Caco-2 (cell line): ENCODE measurements around the gene CYCS. TPM values are rescaled to one million over a fixed set of nuclear protein-coding genes. Genes with fewer than 3 reads are reported as not detected.
A peak's percentile ranks its signal among the peaks of the same experiment; 100 is the strongest.

Source experiments
- BruUV-seq: library from RNA; stranded (reverse); fragments of 400-500 nt; replicated peaks from 2 replicates; lab custom pipeline; 2021; lab: Mats Ljungman, UMichigan
- CTCF ChIA-PET: fragments of 300-600 bp; sonication (Branson Sonifier 250); formaldehyde crosslinking; loops from one replicate; lab custom pipeline; 2022; ENCODE audit warnings: antibody characterized with exemption; lab: Charles Lee
- POLR2A ChIA-PET: fragments of 300-600 bp; sonication (Branson Sonifier 250); formaldehyde crosslinking; loops from one replicate; lab custom pipeline; 2022; ENCODE audit warnings: antibody characterized with exemption; lab: Charles Lee
- DNase-seq, 2 experiments: peaks; one replicate each; pipeline versions ENCODE4 v3.0.0 to v3.0.0-alpha.2; 2020 to 2022
- H3K27me3 ChIP-seq: replicated peaks from 2 replicates; pipeline ENCODE4 v1.6.0; 2011; ENCODE audit warnings: low read length; ENCODE audit not compliant: control insufficient read depth, insufficient read depth
- H3K36me3 ChIP-seq: 2 replicates; pipeline ENCODE4 v1.5.1; 2011; ENCODE audit warnings: low read length; ENCODE audit not compliant: control insufficient read depth, insufficient read depth
- H3K4me1 ChIP-seq: fragments of 250-450 bp; sonication (Bioruptor Pico); 2 replicates; pipeline ENCODE4 v1.5.1; 2020; ENCODE audit warnings: mild to moderate bottlenecking
- H3K4me3 ChIP-seq: 2 replicates; pipeline ENCODE4 v1.5.1; 2011; ENCODE audit warnings: low read depth, mild to moderate bottlenecking, control low read depth, low read length
- H3K9me3 ChIP-seq: fragments of 250-450 bp; sonication (Bioruptor Pico); 2 replicates; pipeline ENCODE4 v1.5.1; 2020; ENCODE audit warnings: mild to moderate bottlenecking, moderate library complexity
- H3K27ac Mint-ChIP-seq: one replicate; pipeline ENCODE4 v1.8.0; 2022; ENCODE audit warnings: mixed read lengths; ENCODE audit not compliant: unreplicated experiment
- H3K27me3 Mint-ChIP-seq: one replicate; pipeline ENCODE4 v1.8.0; 2022; ENCODE audit warnings: mixed read lengths; ENCODE audit not compliant: insufficient read depth, unreplicated experiment
- H3K36me3 Mint-ChIP-seq: one replicate; pipeline ENCODE4 v1.8.0; 2022; ENCODE audit warnings: mild to moderate bottlenecking, mixed read lengths; ENCODE audit not compliant: insufficient read depth, unreplicated experiment
- H3K4me1 Mint-ChIP-seq: one replicate; pipeline ENCODE4 v1.8.0; 2022; ENCODE audit warnings: low read depth, mixed read lengths; ENCODE audit not compliant: unreplicated experiment
- H3K4me3 Mint-ChIP-seq: one replicate; pipeline ENCODE4 v1.8.0; 2022; ENCODE audit warnings: mild to moderate bottlenecking, moderate library complexity, mixed read lengths; ENCODE audit not compliant: unreplicated experiment
- H3K9me3 Mint-ChIP-seq: one replicate; pipeline ENCODE4 v1.8.0; 2022; ENCODE audit warnings: mixed read lengths; ENCODE audit not compliant: unreplicated experiment
- CTCF ChIP-seq, 2 experiments: fragments of 200-600 bp in 1 of 2; IDR thresholded peaks; 1 replicate in 1 of 2; 2 replicates in 1 of 2; pipeline versions ENCODE4 v1.5.1 to v1.8.0; 2011 to 2022; ENCODE audit warnings: antibody characterized with exemption in 1 of 2, control low read depth in 1 of 2, inconsistent platforms in 1 of 2, low read depth in 1 of 2, low read length in 1 of 2, mild to moderate bottlenecking in 1 of 2, moderate library complexity in 1 of 2; ENCODE audit not compliant: insufficient read depth in 1 of 2, severe bottlenecking in 1 of 2, unreplicated experiment in 1 of 2
- intact Hi-C: fragments of 100-400 bp; cut with micrococcal nuclease; formaldehyde crosslinking; loops from one replicate; pipeline ENCODE4 v1.10.0; 2022; ENCODE audit not compliant: unreplicated experiment
- total RNA-seq: library from RNA; stranded (reverse); gene quantifications from 2 replicates; pipeline ENCODE4 v1.2.3, GENCODE V29; 2022

Gene CYCS
- total RNA-seq, 1 experiment from 2014 or later = 156 TPM

GRCh38 chr7:25093268-25093826, 31.7 kb downstream of the CYCS start:
- Histone ChIP-seq H3K4me1 (no peaks in the 10 kb centered on the region), H3K9me3 (no peaks in the 10 kb centered on the region; the same call in 1 of the 2 replicates), H3K27me3 (no peaks in the 10 kb centered on the region), H3K36me3 (no peaks in the 10 kb centered on the region), H3K4me3 (no peak overlapping the region)
- peak; percentile 84 to 89 for DNase-seq
- POLR2A ChIA-PET = interaction anchor here (1.2 kb wide), 1 partner anchor 32 kb away, joined by 6 read pairs; the partner anchor contains the start of gene CYCS
- Mint-ChIP-seq H3K27me3 (peaks cover 3% of the 10 kb centered on the region), H3K4me1 (peaks cover 25% of the 10 kb centered on the region), H3K4me3 (no peak overlapping the region), H3K9me3 (peaks cover 25% of the 10 kb centered on the region), H3K36me3 (no peaks in the 10 kb centered on the region), H3K27ac (no peak overlapping the region)
- CTCF ChIA-PET = interaction anchor here (0.6 to 3.6 kb wide), 17 partner anchors 14 to 352 kb away, joined by 3 to 78 read pairs (median 3); partner anchors contain the start of gene CYCS
- intact Hi-C loops = loop anchor here (1.0 to 10.0 kb wide), 3 partner anchors 71 to 273 kb away; no protein-coding TSS in a partner anchor
- TF ChIP-seq CTCF (IDR thresholded peaks at IDR 0.05; ENCODE audit: insufficient read depth in 1 of 2, low read depth in 1 of 2, low read length in 1 of 2, severe bottlenecking in 1 of 2, unreplicated experiment in 1 of 2) = peak; percentile 90 to 93
- no TSS peak for BruUV-seq

- H3K27me3 Mint-ChIP-seq = peaks cover under 1% of the 10 kb centered on the region
- H3K9me3 ChIP-seq = no peaks in the 10 kb centered on the region; the same call in 1 of the 2 replicates
- CTCF ChIA-PET = interaction anchor here (1.4 to 3.6 kb wide), 2 partner anchors 277 to 279 kb away, joined by 3 to 78 read pairs; no protein-coding TSS in a partner anchor
- H3K4me3 ChIP-seq = no peak overlapping the region
- no peak overlapping the region for H3K27ac Mint-ChIP-seq
- no peak for DNase-seq
- peaks cover 20% of the 10 kb centered on the region for H3K4me1 Mint-ChIP-seq
- H3K4me3 Mint-ChIP-seq = no peak overlapping the region
- H3K36me3 Mint-ChIP-seq = no peaks in the 10 kb centered on the region
- no peak for TF ChIP-seq CTCF (IDR thresholded peaks at IDR 0.05; ENCODE audit: insufficient read depth in 1 of 2, low read depth in 1 of 2, low read length in 1 of 2, severe bottlenecking in 1 of 2, unreplicated experiment in 1 of 2)
- no peaks in the 10 kb centered on the region for H3K36me3 ChIP-seq
- H3K27me3 ChIP-seq = no peaks in the 10 kb centered on the region
- peaks cover 18% of the 10 kb centered on the region for H3K9me3 Mint-ChIP-seq
- intact Hi-C loops = loop anchor here (5.0 to 10.0 kb wide), 2 partner anchors 73 to 209 kb away; no protein-coding TSS in a partner anchor
- BruUV-seq = no TSS peak
- H3K4me1 ChIP-seq = no peaks in the 10 kb centered on the region
- POLR2A ChIA-PET = no interaction called here
Measured at GRCh38 chr7:25091779-25092178, 33.3 kb downstream of the CYCS start.

- Histone ChIP-seq H3K36me3 (no peaks in the 10 kb centered on the region), H3K9me3 (no peaks in the 10 kb centered on the region; the same call in 1 of the 2 replicates), H3K27me3 (no peaks in the 10 kb centered on the region), H3K4me1 (no peaks in the 10 kb centered on the region), H3K4me3 (no peak overlapping the region)
- H3K4me1 Mint-ChIP-seq = peaks cover 19% of the 10 kb centered on the region
- intact Hi-C loops = loop anchor here (5.0 to 10.0 kb wide), 2 partner anchors 74 to 209 kb away; no protein-coding TSS in a partner anchor
- H3K4me3 Mint-ChIP-seq = no peak overlapping the region
- ChIA-PET POLR2A (no interaction called here), CTCF (interaction anchor here (1.1 to 3.6 kb wide), 2 partner anchors 278 kb away, joined by 3 to 78 read pairs; no protein-coding TSS in a partner anchor)
- no TSS peak for BruUV-seq
- H3K36me3 Mint-ChIP-seq = no peaks in the 10 kb centered on the region
- TF ChIP-seq CTCF (IDR thresholded peaks at IDR 0.05; ENCODE audit: insufficient read depth in 1 of 2, low read depth in 1 of 2, low read length in 1 of 2, severe bottlenecking in 1 of 2, unreplicated experiment in 1 of 2) = no peak
- peaks cover 12% of the 10 kb centered on the region for H3K9me3 Mint-ChIP-seq
- no peak overlapping the region for H3K27ac Mint-ChIP-seq
- H3K27me3 Mint-ChIP-seq = no peaks in the 10 kb centered on the region
- DNase-seq = no peak
Measured at GRCh38 chr7:25091176-25091575, 33.9 kb downstream of the CYCS start.
